Immature natural killer cell (primary cell): ENCODE data around the gene NKX2-4. TPM values are rescaled to one million over a fixed set of nuclear protein-coding genes. Genes with fewer than 3 reads are reported as not detected.
A peak's percentile ranks its signal among the peaks of the same experiment; 100 is the strongest.
"Not testable (repeated sequence)": the region's sequence is repeated elsewhere in the genome, so short reads cannot be mapped to it uniquely, and the experiment has no call there.

Source experiments
- DNase-seq, 3 donors: peaks; one replicate each; pipeline ENCODE4 v3.0.0; 2022; ENCODE audit warnings: mixed read lengths in 1 of 3
- H3K27ac Mint-ChIP-seq, 6 donors: one replicate each; pipeline ENCODE4 v1.8.0; 2020; ENCODE audit warnings: mixed read lengths in 6 of 6, mild to moderate bottlenecking in 5 of 6, inconsistent platforms in 4 of 6, moderate library complexity in 3 of 6
- H3K27me3 Mint-ChIP-seq, 3 donors: one replicate each; pipeline ENCODE4 v1.8.0; 2020 to 2021; ENCODE audit warnings: low read depth in 3 of 3, mild to moderate bottlenecking in 3 of 3, mixed read lengths in 3 of 3, moderate library complexity in 3 of 3, inconsistent platforms in 1 of 3
- H3K36me3 Mint-ChIP-seq, 3 donors: one replicate each; pipeline ENCODE4 v1.8.0; 2020; ENCODE audit warnings: mixed read lengths in 3 of 3, inconsistent platforms in 2 of 3, mild to moderate bottlenecking in 2 of 3
- H3K4me1 Mint-ChIP-seq, 2 donors: one replicate each; pipeline ENCODE4 v1.8.0; 2020; ENCODE audit warnings: inconsistent platforms in 2 of 2, mild to moderate bottlenecking in 2 of 2, mixed read lengths in 2 of 2, moderate library complexity in 1 of 2
- H3K4me3 Mint-ChIP-seq, 5 donors: one replicate each; pipeline ENCODE4 v1.8.0; 2020; ENCODE audit warnings: mild to moderate bottlenecking in 5 of 5, mixed read lengths in 5 of 5, inconsistent platforms in 3 of 5, moderate library complexity in 3 of 5
- H3K9me3 Mint-ChIP-seq, 6 donors: one replicate each; pipeline ENCODE4 v1.8.0; 2020; ENCODE audit warnings: mild to moderate bottlenecking in 6 of 6, mixed read lengths in 6 of 6, inconsistent platforms in 4 of 6, moderate library complexity in 3 of 6
- polyA plus RNA-seq, 3 donors: library from polyadenylated mRNA; unstranded; fragments of 300-500 nt; fragmentation: Illumina TruSeq; gene quantifications; one replicate each; pipeline ENCODE4 v1.2.3, GENCODE V29; 2021

Gene NKX2-4
- not detected for polyA plus RNA-seq

GRCh38 chr20:21397341-21398108 is at the start of gene NKX2-4:
Gene NKX2-4 (minus strand): TSS chr20:21397526. CDS start chr20:21397399, 127 bp downstream.
- peaks cover 19 to 60% (median 40%) of the 10 kb centered on the region in 3 donors for H3K27me3 Mint-ChIP-seq
- H3K9me3 Mint-ChIP-seq = peaks cover 0 to 4% (median 0%) of the 10 kb centered on the region in 6 donors
- H3K4me1 Mint-ChIP-seq = peaks cover 16 to 32% of the 10 kb centered on the region in 2 donors
- no peaks in the 10 kb centered on the region for H3K36me3 Mint-ChIP-seq
- peak within 1 kb of the TSS in 1 of 6 donors; percentile 37 for H3K27ac Mint-ChIP-seq
- peak within 1 kb of the TSS; percentile 25 to 78 (median 59) for H3K4me3 Mint-ChIP-seq
- no peak for DNase-seq

- no peaks in the 10 kb centered on the region for H3K36me3 Mint-ChIP-seq
- no peak overlapping the region for H3K27ac Mint-ChIP-seq
- no peaks in the 10 kb centered on the region for H3K9me3 Mint-ChIP-seq
- H3K4me3 Mint-ChIP-seq = no peak overlapping the region
- H3K4me1 Mint-ChIP-seq = no peaks in the 10 kb centered on the region
- DNase-seq = no peak
- H3K27me3 Mint-ChIP-seq = peaks cover 2 to 14% (median 9%) of the 10 kb centered on the region in 3 donors
Observed at GRCh38 chr20:21437816-21438215, 40.5 kb upstream of the NKX2-4 start.

- DNase-seq = no peak
- H3K9me3 Mint-ChIP-seq = no peaks in the 10 kb centered on the region
- no peak overlapping the region for H3K27ac Mint-ChIP-seq
- peaks cover 2 to 14% (median 9%) of the 10 kb centered on the region in 3 donors for H3K27me3 Mint-ChIP-seq
- H3K4me1 Mint-ChIP-seq = no peaks in the 10 kb centered on the region
- H3K36me3 Mint-ChIP-seq = no peaks in the 10 kb centered on the region
- no peak overlapping the region for H3K4me3 Mint-ChIP-seq
Observed at GRCh38 chr20:21437248-21437647, 39.9 kb upstream of the NKX2-4 start.

GRCh38 chr20:21436205-21436604 is 38.9 kb upstream of the NKX2-4 start:
- H3K9me3 Mint-ChIP-seq = no peaks in the 10 kb centered on the region
- no peak overlapping the region for H3K4me3 Mint-ChIP-seq
- H3K27ac Mint-ChIP-seq = no peak overlapping the region
- peaks cover 2 to 8% (median 8%) of the 10 kb centered on the region in 3 donors for H3K27me3 Mint-ChIP-seq
- DNase-seq = no peak
- H3K4me1 Mint-ChIP-seq = no peaks in the 10 kb centered on the region
- no peaks in the 10 kb centered on the region for H3K36me3 Mint-ChIP-seq

GRCh38 chr20:21435576-21435975 is 38.2 kb upstream of the NKX2-4 start:
- H3K36me3 Mint-ChIP-seq = no peaks in the 10 kb centered on the region
- no peak overlapping the region for H3K27ac Mint-ChIP-seq
- H3K4me1 Mint-ChIP-seq = no peaks in the 10 kb centered on the region
- H3K27me3 Mint-ChIP-seq = peaks cover 1 to 6% (median 6%) of the 10 kb centered on the region in 3 donors
- H3K4me3 Mint-ChIP-seq = no peak overlapping the region
- no peaks in the 10 kb centered on the region for H3K9me3 Mint-ChIP-seq
- no peak for DNase-seq

GRCh38 chr20:21433329-21433890 is 36.1 kb upstream of the NKX2-4 start:
- Mint-ChIP-seq H3K36me3 (no peaks in the 10 kb centered on the region), H3K9me3 (no peaks in the 10 kb centered on the region), H3K4me3 (no peak overlapping the region), H3K27me3 (peaks cover 0 to 9% (median 6%) of the 10 kb centered on the region in 3 donors), H3K4me1 (no peaks in the 10 kb centered on the region), H3K27ac (no peak overlapping the region)
- DNase-seq = no peak

- Mint-ChIP-seq H3K4me3 (no peak overlapping the region), H3K36me3 (no peaks in the 10 kb centered on the region), H3K4me1 (no peaks in the 10 kb centered on the region), H3K9me3 (no peaks in the 10 kb centered on the region), H3K27me3 (peaks cover 0 to 9% (median 6%) of the 10 kb centered on the region in 3 donors), H3K27ac (no peak overlapping the region)
- DNase-seq = no peak
Observed at GRCh38 chr20:21432911-21433310, 35.6 kb upstream of the NKX2-4 start.

GRCh38 chr20:21430020-21430419 is 32.7 kb upstream of the NKX2-4 start:
- Mint-ChIP-seq H3K9me3 (peaks cover 2 to 18% (median 11%) of the 10 kb centered on the region in 6 donors), H3K27ac (no peak overlapping the region), H3K4me3 (no peak overlapping the region), H3K36me3 (peaks cover 0 to 10% (median under 1%) of the 10 kb centered on the region in 3 donors), H3K27me3 (peaks cover 2 to 7% (median 3%) of the 10 kb centered on the region in 3 donors), H3K4me1 (no peaks in the 10 kb centered on the region)
- DNase-seq = no peak

GRCh38 chr20:21424846-21425245 is 27.5 kb upstream of the NKX2-4 start:
- Mint-ChIP-seq H3K27me3 (peaks cover 3 to 8% (median 7%) of the 10 kb centered on the region in 3 donors), H3K27ac (no peak overlapping the region), H3K4me3 (no peak overlapping the region), H3K4me1 (no peaks in the 10 kb centered on the region), H3K36me3 (peaks cover 0 to 23% (median 6%) of the 10 kb centered on the region in 3 donors), H3K9me3 (peaks cover 13 to 49% (median 18%) of the 10 kb centered on the region in 6 donors)
- no peak for DNase-seq

GRCh38 chr20:21423712-21424111 is 26.4 kb upstream of the NKX2-4 start:
- not testable (repeated sequence) for H3K27me3 Mint-ChIP-seq, H3K4me3 Mint-ChIP-seq, DNase-seq, H3K4me1 Mint-ChIP-seq, H3K27ac Mint-ChIP-seq
- Mint-ChIP-seq H3K9me3 (peaks cover 16 to 53% (median 18%) of the 10 kb centered on the region in 6 donors), H3K36me3 (peaks cover 0 to 23% (median 6%) of the 10 kb centered on the region in 3 donors)

- Mint-ChIP-seq H3K9me3 (peaks cover 15 to 52% (median 21%) of the 10 kb centered on the region in 6 donors), H3K4me3 (no peak overlapping the region), H3K4me1 (no peaks in the 10 kb centered on the region), H3K36me3 (peaks cover 0 to 23% (median 6%) of the 10 kb centered on the region in 3 donors), H3K27me3 (peaks cover 2 to 12% (median 7%) of the 10 kb centered on the region in 3 donors), H3K27ac (no peak overlapping the region)
- no peak for DNase-seq
Observed at GRCh38 chr20:21421601-21422236, 24.4 kb upstream of the NKX2-4 start.

- H3K4me3 Mint-ChIP-seq, H3K27ac Mint-ChIP-seq, H3K36me3 Mint-ChIP-seq, DNase-seq, H3K4me1 Mint-ChIP-seq: not testable (repeated sequence)
- peaks cover 3 to 26% (median 5%) of the 10 kb centered on the region in 3 donors for H3K27me3 Mint-ChIP-seq
- peaks cover 2 to 27% (median 12%) of the 10 kb centered on the region in 6 donors for H3K9me3 Mint-ChIP-seq
Observed at GRCh38 chr20:21419147-21419546, 21.8 kb upstream of the NKX2-4 start.

GRCh38 chr20:21413996-21414395 is 16.7 kb upstream of the NKX2-4 start:
- not testable (repeated sequence) for H3K4me1 Mint-ChIP-seq, H3K27ac Mint-ChIP-seq, H3K4me3 Mint-ChIP-seq, H3K36me3 Mint-ChIP-seq, DNase-seq
- Mint-ChIP-seq H3K27me3 (peaks cover 7 to 35% (median 20%) of the 10 kb centered on the region in 3 donors), H3K9me3 (peaks cover 7 to 31% (median 11%) of the 10 kb centered on the region in 6 donors)

- H3K27ac Mint-ChIP-seq = no peak overlapping the region
- H3K4me3 Mint-ChIP-seq = no peak overlapping the region
- peaks cover 4 to 29% (median 12%) of the 10 kb centered on the region in 6 donors for H3K9me3 Mint-ChIP-seq
- no peaks in the 10 kb centered on the region for H3K36me3 Mint-ChIP-seq
- no peaks in the 10 kb centered on the region for H3K4me1 Mint-ChIP-seq
- peaks cover 7 to 28% (median 22%) of the 10 kb centered on the region in 3 donors for H3K27me3 Mint-ChIP-seq
- DNase-seq = no peak
Observed at GRCh38 chr20:21411725-21412124, 14.4 kb upstream of the NKX2-4 start.
